H1 (cell line): Measurements from ENCODE around the gene PLEKHH2. TPM values are rescaled to one million over a fixed set of nuclear protein-coding genes. Genes with fewer than 3 reads are reported as not detected.

Source experiments
- CTCF ChIA-PET: fragments of 300-600 bp; sonication (Branson Sonifier 250); formaldehyde crosslinking; loops from one replicate; lab custom pipeline; 2021; ENCODE audit not compliant: partially characterized antibody; lab: Charles Lee
- POLR2A ChIA-PET: fragments of 300-600 bp; sonication (Branson Sonifier 250); formaldehyde crosslinking; loops from one replicate; lab custom pipeline; 2021; ENCODE audit warnings: inconsistent platforms; ENCODE audit not compliant: partially characterized antibody; lab: Charles Lee
- DNase-seq, 2 experiments: peaks; one replicate each; pipeline versions ENCODE4 v3.0.0 to v3.0.0-alpha.2; 2010 to 2022; ENCODE audit warnings: low spot score in 2 of 2, low read depth in 1 of 2, mixed read lengths in 1 of 2
- FAIRE-seq: peaks from 2 replicates; lab custom pipeline; 2011; peaks lifted over from hg19 to GRCh38; lab: Jason Lieb, UNC
- H2AFZ ChIP-seq: 2 replicates; pipeline ENCODE4 v1.8.1; 2012; ENCODE audit warnings: low read length, inconsistent platforms
- H2AK5ac ChIP-seq: 2 replicates; pipeline ENCODE4 v1.6.1; 2013; ENCODE audit warnings: low read depth, low read length
- H2BK120ac ChIP-seq: replicated peaks from 2 replicates; pipeline ENCODE3; 2013; ENCODE audit warnings: low read depth, low read length, inconsistent platforms
- H2BK12ac ChIP-seq: 2 replicates; pipeline ENCODE4 v1.6.1; 2013; ENCODE audit warnings: low read depth, low read length
- H2BK15ac ChIP-seq: 2 replicates; pipeline ENCODE4 v1.6.1; 2013; ENCODE audit warnings: low read length
- H2BK20ac ChIP-seq: 2 replicates; pipeline ENCODE4 v1.6.1; 2013; ENCODE audit warnings: low read length
- H2BK5ac ChIP-seq: 2 replicates; pipeline ENCODE4 v1.6.1; 2013; ENCODE audit warnings: low read depth, low read length
- H3K14ac ChIP-seq: 2 replicates; pipeline ENCODE4 v1.6.1; 2013; ENCODE audit warnings: inconsistent platforms; ENCODE audit not compliant: insufficient read length
- H3K18ac ChIP-seq: 2 replicates; pipeline ENCODE4 v1.6.1; 2013; ENCODE audit warnings: low read length; ENCODE audit errors: extremely low read depth
- H3K23ac ChIP-seq: 2 replicates; pipeline ENCODE4 v1.6.1; 2013; ENCODE audit warnings: inconsistent platforms; ENCODE audit not compliant: insufficient read length
- H3K23me2 ChIP-seq: 2 replicates; pipeline ENCODE4 v1.6.1; 2013; ENCODE audit warnings: low read depth, low read length
- H3K27ac ChIP-seq: 2 replicates; pipeline ENCODE4 v1.6.1; 2011; ENCODE audit warnings: low read depth, low read length, inconsistent platforms
- H3K27me3 ChIP-seq, 4 experiments: replicated peaks in 1 of 4; 1 replicate in 1 of 4; 2 replicates in 3 of 4; pipeline versions ENCODE4 v1.6.1 to v1.8.1; 2011 to 2013; ENCODE audit warnings: low read length in 3 of 4, mild to moderate bottlenecking in 3 of 4, inconsistent platforms in 2 of 4, mixed read lengths in 2 of 4, moderate library complexity in 1 of 4; ENCODE audit not compliant: control insufficient read depth in 3 of 4, insufficient read depth in 3 of 4; ENCODE audit errors: extremely low read depth in 1 of 4
- H3K36me3 ChIP-seq, 4 experiments: 2 replicates each; pipeline versions ENCODE4 v1.6.1 to v1.8.1; 2011 to 2013; ENCODE audit warnings: mild to moderate bottlenecking in 4 of 4, low read length in 3 of 4, moderate library complexity in 2 of 4, control low read depth in 1 of 4, inconsistent platforms in 1 of 4; ENCODE audit not compliant: insufficient read depth in 4 of 4, control insufficient read depth in 2 of 4
- H3K4ac ChIP-seq: replicated peaks from 2 replicates; pipeline ENCODE3; 2013; ENCODE audit warnings: low read length, low read depth, mixed read lengths, inconsistent platforms; ENCODE audit not compliant: insufficient read length
- H3K4me1 ChIP-seq, 4 experiments: replicated peaks in 1 of 4; 1 replicate in 1 of 4; 2 replicates in 3 of 4; pipeline versions ENCODE4 v1.6.1 to v1.8.1; 2011 to 2013; ENCODE audit warnings: low read length in 3 of 4, inconsistent platforms in 2 of 4, mixed read lengths in 1 of 4; ENCODE audit not compliant: insufficient read depth in 4 of 4, control insufficient read depth in 3 of 4
- H3K4me2 ChIP-seq, 2 experiments: 2 replicates each; pipeline versions ENCODE4 v1.6.1 to v1.8.1; 2011 to 2013; ENCODE audit warnings: low read depth in 2 of 2, low read length in 2 of 2, control low read depth in 1 of 2, inconsistent platforms in 1 of 2, mild to moderate bottlenecking in 1 of 2; ENCODE audit not compliant: insufficient read depth in 1 of 2
- H3K4me3 ChIP-seq, 4 experiments: fragments of 200-600, 300-600 bp in 1 of 4; sonication (generic), shearing (Covaris generic), sonication (Bioruptor Twin) in 1 of 4; 2 replicates each; pipeline versions ENCODE4 v1.5.1 to v1.8.1; 2011 to 2016; ENCODE audit warnings: low read length in 4 of 4, low read depth in 3 of 4, control low read depth in 2 of 4, inconsistent platforms in 2 of 4, mild to moderate bottlenecking in 2 of 4, mixed read lengths in 1 of 4, moderate library complexity in 1 of 4; ENCODE audit not compliant: insufficient read depth in 2 of 4; ENCODE audit errors: extremely low read depth in 1 of 4
- H3K56ac ChIP-seq: replicated peaks from 2 replicates; pipeline ENCODE3; 2013; ENCODE audit warnings: low read depth, mild to moderate bottlenecking, mixed read lengths, low read length, inconsistent platforms; ENCODE audit not compliant: insufficient read length
- H3K79me1 ChIP-seq: 2 replicates; pipeline ENCODE4 v1.6.1; 2013; ENCODE audit warnings: low read depth, low read length, control low read depth
- H3K79me2 ChIP-seq, 2 experiments: 2 replicates each; pipeline versions ENCODE4 v1.6.1 to v1.8.1; 2012 to 2013; ENCODE audit warnings: low read length in 2 of 2, mild to moderate bottlenecking in 2 of 2, inconsistent platforms in 1 of 2; ENCODE audit not compliant: insufficient read depth in 2 of 2, control insufficient read depth in 1 of 2
- H3K9ac ChIP-seq, 4 experiments: replicated peaks in 1 of 4; 1 replicate in 1 of 4; 2 replicates in 3 of 4; pipeline versions ENCODE4 v1.6.1 to v1.8.1; 2011 to 2013; ENCODE audit warnings: low read depth in 3 of 4, low read length in 3 of 4, control low read depth in 2 of 4, mild to moderate bottlenecking in 2 of 4, moderate library complexity in 2 of 4, inconsistent platforms in 1 of 4; ENCODE audit errors: extremely low read depth in 1 of 4
- H3K9me3 ChIP-seq, 2 experiments: 2 replicates each; pipeline versions ENCODE4 v1.6.1 to v1.8.1; 2012 to 2013; ENCODE audit warnings: mild to moderate bottlenecking in 2 of 2, moderate library complexity in 2 of 2, control low read depth in 1 of 2, inconsistent platforms in 1 of 2, low read depth in 1 of 2, low read length in 1 of 2, mixed read lengths in 1 of 2; ENCODE audit not compliant: insufficient read depth in 2 of 2
- H4K20me1 ChIP-seq, 2 experiments: replicated peaks in 1 of 2; 2 replicates each; pipeline versions ENCODE3 to v1.8.1; 2011 to 2013; ENCODE audit warnings: inconsistent platforms in 2 of 2, low read length in 2 of 2, mild to moderate bottlenecking in 1 of 2; ENCODE audit not compliant: insufficient read depth in 2 of 2, control insufficient read depth in 1 of 2
- H4K5ac ChIP-seq: 2 replicates; pipeline ENCODE4 v1.6.1; 2013; ENCODE audit warnings: low read length, low read depth, mixed read lengths, inconsistent platforms; ENCODE audit not compliant: insufficient read length
- H4K8ac ChIP-seq: 2 replicates; pipeline ENCODE4 v1.8.0; 2013; ENCODE audit warnings: mild to moderate bottlenecking, moderate library complexity, low read length, inconsistent platforms; ENCODE audit not compliant: insufficient read depth; ENCODE audit errors: extremely low read depth
- H4K91ac ChIP-seq: replicated peaks from 2 replicates; pipeline ENCODE3; 2013; ENCODE audit warnings: low read length, mixed read lengths, inconsistent platforms; ENCODE audit not compliant: insufficient read length
- NRF1 ChIP-seq: IDR thresholded peaks from 2 replicates; pipeline ENCODE4 v1.6.1; 2011; ENCODE audit warnings: mild to moderate bottlenecking, low read depth, low read length, improper control_type of control experiment
- WGBS, 2 experiments: shearing (Covaris generic) in 1 of 2; methylation state at CpG; one replicate each; pipeline versions ENCODE4 v1.1.6 to v1.1.7; 2013 to 2015; ENCODE audit warnings: low lambda C conversion rate in 2 of 2, mixed read lengths in 2 of 2, inconsistent platforms in 1 of 2, low coverage in 1 of 2, missing lambda C conversion rate in 1 of 2; ENCODE audit not compliant: insufficient replicate concordance in 2 of 2, insufficient coverage in 1 of 2, insufficient read length in 1 of 2; ENCODE audit errors: extremely low coverage in 1 of 2, missing lambda C conversion rate in 1 of 2; 5-methylcytosine and 5-hydroxymethylcytosine counted together
- polyA plus RNA-seq, 7 experiments: library from polyadenylated mRNA; depleted of rRNA in 3 of 7; stranded (reverse) in 5 of 7; unstranded in 2 of 7; fragments of >200 nt in 5 of 7; fragments of 200-250 nt in 2 of 7; gene quantifications; 1 replicate in 5 of 7; 2 replicates in 1 of 7; 4 replicates in 1 of 7; pipeline versions ENCODE4 v1.2.1 to v1.2.3, GENCODE V29; 2011 to 2013; ENCODE audit warnings: missing spikeins in 2 of 7, mixed read lengths in 2 of 7
- total RNA-seq: library from RNA; stranded (reverse); fragmentation: NEBNext Ultra II Directional; extraction: Animal tissue kit (Norgen Biotek cat#: 25700); gene quantifications from 2 replicates; pipeline ENCODE4 v1.2.1, GENCODE V29; 2021

Gene PLEKHH2
- total and polyA plus RNA-seq, 2 of the 8 experiments (the other 6 are each of a cell fraction or from before 2014, with no cell fraction given): 2.2 to 5.0 TPM

- POLR2A ChIA-PET: no interaction called here
- CTCF ChIA-PET: interaction anchor here (0.6 to 1.4 kb wide), 2 partner anchors 43 to 48 kb away, joined by 3 to 4 read pairs; no protein-coding TSS in a partner anchor
These were observed 20.2 kb downstream of the PLEKHH2 start for GRCh38 chr2:43657241-43657640.

More at GRCh38 chr2:43657241-43657640, 20.2 kb downstream of the PLEKHH2 start:
- Histone ChIP-seq H3K79me2 (no peaks in the 10 kb centered on the region), H2BK120ac (no peak overlapping the region), H3K79me1 (no peaks in the 10 kb centered on the region), H3K27me3 (no peaks in the 10 kb centered on the region), H3K9ac (no peak overlapping the region), H3K4ac (no peak overlapping the region), H4K91ac (no peak overlapping the region), H3K14ac (no peak overlapping the region), H3K23me2 (no peaks in the 10 kb centered on the region), H2AK5ac (no peak overlapping the region), H3K23ac (no peak overlapping the region), H3K4me2 (no peak overlapping the region), H2BK5ac (no peak overlapping the region), H3K36me3 (no peaks in the 10 kb centered on the region), H3K56ac (no peak overlapping the region), H4K20me1 (no peaks in the 10 kb centered on the region)
- 97% methylated on average over 3 of the region's 3 CpGs; no CpG with 5 or more reads in 1 of the 2 experiments for WGBS, 2 experiments
- no peak for TF ChIP-seq NRF1
- TF ChIP-seq, all 59 proteins: peak for 0
- H3K4me1 ChIP-seq: no peaks in the 10 kb centered on the region
- no peak overlapping the region for H2BK12ac ChIP-seq
- H3K18ac ChIP-seq: no peak overlapping the region
- DNase-seq (no peak), FAIRE-seq (no peak)
- no peak overlapping the region for H2BK15ac ChIP-seq
- no peak overlapping the region for H2AFZ ChIP-seq
- H3K9me3 ChIP-seq: no peaks in the 10 kb centered on the region
- no peak overlapping the region for H2BK20ac ChIP-seq
- no peak overlapping the region for H3K27ac ChIP-seq
- H4K5ac ChIP-seq: no peak overlapping the region
- no peak overlapping the region for H4K8ac ChIP-seq
- no peak overlapping the region for H3K4me3 ChIP-seq
